ENCODE data around the gene AKR1C2. TPM values are rescaled to one million over a fixed set of nuclear protein-coding genes. Genes with fewer than 3 reads are reported as not detected.

Gene AKR1C2
- total and polyA plus RNA-seq, 2 experiments from 2014 or later = 51.0 to 51.7 TPM

DNA sequence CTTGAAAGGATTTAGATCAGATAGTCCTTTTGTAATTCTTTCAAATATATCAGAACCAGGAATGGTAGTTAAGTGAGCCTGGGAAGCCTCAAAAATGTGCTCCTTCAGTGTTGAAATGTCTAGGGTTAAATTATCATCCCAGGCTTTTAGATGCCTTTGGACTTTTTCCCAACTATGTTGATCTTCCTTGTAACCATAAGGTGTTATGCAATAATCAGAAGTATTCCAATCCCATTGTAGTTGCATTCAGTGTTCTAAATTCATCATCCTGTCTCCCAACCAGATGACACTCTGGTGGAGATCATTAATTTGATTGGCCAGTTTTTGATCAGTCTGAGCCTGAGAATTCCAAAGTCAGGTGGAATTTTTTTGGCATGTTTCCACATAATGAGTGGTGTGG, 35.1 kb upstream of the AKR1C2 start:
- DNase-seq (ENCODE audit: low spot score) = no peak

GRCh38 chr10:5038101-5038500, 34.4 kb upstream of the AKR1C2 start:
- no peaks in the 10 kb centered on the region for H3K27me3 ChIP-seq
- H3K36me3 ChIP-seq (replicated peaks; ENCODE audit: insufficient read depth, low read depth) = no peaks in the 10 kb centered on the region
- no peak for DNase-seq (ENCODE audit: low spot score)
- H3K9me3 ChIP-seq (ENCODE audit: low read depth) = peaks cover 3% of the 10 kb centered on the region
- H2AFZ ChIP-seq = no peak overlapping the region
- no peaks in the 10 kb centered on the region for H3K79me2 ChIP-seq
- WGBS (ENCODE audit: low lambda C conversion rate, missing lambda C conversion rate) = 82% methylated on average over 2 of the region's 2 CpGs
- no peak overlapping the region for H3K27ac ChIP-seq
- no peak overlapping the region for H3K4me2 ChIP-seq
- TF ChIP-seq EZH2phosphoT487 (IDR thresholded peaks at IDR 0.05; ENCODE audit: low read depth, severe bottlenecking, unreplicated experiment) = no peak
- no peak for TF ChIP-seq CTCF (IDR thresholded peaks at IDR 0.05; ENCODE audit: poor library complexity)
- TF ChIP-seq EZH2 (IDR thresholded peaks at IDR 0.05; ENCODE audit: borderline replicate concordance) = no peak
- H4K20me1 ChIP-seq (ENCODE audit: insufficient read depth, poor library complexity, severe bottlenecking) = no peaks in the 10 kb centered on the region
- no peaks in the 10 kb centered on the region for H3K9me2 ChIP-seq (replicated peaks; ENCODE audit: insufficient read depth)
- no peak overlapping the region for H3K4me3 ChIP-seq
- H3K4me1 ChIP-seq (ENCODE audit: insufficient read depth) = peaks cover 5% of the 10 kb centered on the region

More for the DNA sequence above, 35.1 kb upstream of the AKR1C2 start:
- Histone ChIP-seq H3K4me2 (no peak overlapping the region), H3K79me2 (no peaks in the 10 kb centered on the region), H4K20me1 (ENCODE audit: insufficient read depth, poor library complexity, severe bottlenecking) (no peaks in the 10 kb centered on the region), H2AFZ (no peak overlapping the region), H3K27ac (no peak overlapping the region), H3K4me1 (ENCODE audit: insufficient read depth) (peaks cover 5% of the 10 kb centered on the region), H3K9me3 (ENCODE audit: low read depth) (peaks cover 3% of the 10 kb centered on the region), H3K9me2 (replicated peaks; ENCODE audit: insufficient read depth) (no peaks in the 10 kb centered on the region), H3K4me3 (no peak overlapping the region), H3K27me3 (no peaks in the 10 kb centered on the region), H3K36me3 (replicated peaks; ENCODE audit: insufficient read depth, low read depth) (no peaks in the 10 kb centered on the region)
- TF ChIP-seq EZH2 (IDR thresholded peaks at IDR 0.05; ENCODE audit: borderline replicate concordance) (no peak), EZH2phosphoT487 (IDR thresholded peaks at IDR 0.05; ENCODE audit: low read depth, severe bottlenecking, unreplicated experiment) (no peak), CTCF (IDR thresholded peaks at IDR 0.05; ENCODE audit: poor library complexity) (no peak)

DNA sequence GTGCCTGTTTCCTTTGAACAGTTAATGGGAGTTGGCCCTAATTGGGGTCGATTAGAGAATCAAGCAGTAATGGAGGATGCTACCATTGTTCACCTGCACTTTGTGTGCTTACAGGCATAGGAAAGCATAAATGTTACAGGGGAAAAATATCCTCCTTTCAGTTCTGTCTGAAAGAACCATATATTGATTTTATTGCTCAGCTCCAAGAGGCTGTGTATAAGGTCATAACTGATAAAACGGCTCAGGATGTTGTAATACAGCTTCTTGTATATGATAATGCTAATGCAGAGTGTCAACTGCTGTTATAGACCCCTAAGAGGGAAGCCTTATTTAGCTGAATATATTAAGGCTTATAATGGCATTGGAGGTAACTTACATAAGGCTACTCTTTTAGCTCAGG, 32.9 kb upstream of the AKR1C2 start:
- no peaks in the 10 kb centered on the region for H3K79me2 ChIP-seq
- no peak overlapping the region for H3K4me2 ChIP-seq
- DNase-seq (ENCODE audit: low spot score) = no peak
- H4K20me1 ChIP-seq (ENCODE audit: insufficient read depth, poor library complexity, severe bottlenecking) = no peaks in the 10 kb centered on the region
- whole genome bisulfite sequencing (ENCODE audit: low lambda C conversion rate, missing lambda C conversion rate) = 50% methylated on average over 2 of the region's 2 CpGs
- H3K27me3 ChIP-seq = no peaks in the 10 kb centered on the region
- no peaks in the 10 kb centered on the region for H3K36me3 ChIP-seq (replicated peaks; ENCODE audit: insufficient read depth, low read depth)
- peaks cover 3% of the 10 kb centered on the region for H3K9me3 ChIP-seq (ENCODE audit: low read depth)
- H3K27ac ChIP-seq = no peak overlapping the region
- no peak overlapping the region for H3K4me3 ChIP-seq
- peaks cover 5% of the 10 kb centered on the region for H3K4me1 ChIP-seq (ENCODE audit: insufficient read depth)
- TF ChIP-seq CTCF (IDR thresholded peaks at IDR 0.05; ENCODE audit: poor library complexity) (no peak), EZH2phosphoT487 (IDR thresholded peaks at IDR 0.05; ENCODE audit: low read depth, severe bottlenecking, unreplicated experiment) (no peak), EZH2 (IDR thresholded peaks at IDR 0.05; ENCODE audit: borderline replicate concordance) (no peak)
- no peak overlapping the region for H2AFZ ChIP-seq
- H3K9me2 ChIP-seq (replicated peaks; ENCODE audit: insufficient read depth) = no peaks in the 10 kb centered on the region

- Histone ChIP-seq H3K4me1 (ENCODE audit: insufficient read depth) (no peaks in the 10 kb centered on the region), H3K27me3 (no peaks in the 10 kb centered on the region), H3K27ac (no peak overlapping the region), H3K4me3 (no peak overlapping the region), H3K79me2 (no peaks in the 10 kb centered on the region), H4K20me1 (ENCODE audit: insufficient read depth, poor library complexity, severe bottlenecking) (no peaks in the 10 kb centered on the region), H3K36me3 (replicated peaks; ENCODE audit: insufficient read depth, low read depth) (no peaks in the 10 kb centered on the region), H2AFZ (no peak overlapping the region), H3K9me3 (ENCODE audit: low read depth) (peaks cover 3% of the 10 kb centered on the region), H3K4me2 (no peak overlapping the region), H3K9me2 (replicated peaks; ENCODE audit: insufficient read depth) (no peaks in the 10 kb centered on the region)
- no peak for TF ChIP-seq EZH2phosphoT487 (IDR thresholded peaks at IDR 0.05; ENCODE audit: low read depth, severe bottlenecking, unreplicated experiment)
- TF ChIP-seq CTCF (IDR thresholded peaks at IDR 0.05; ENCODE audit: poor library complexity) = no peak
- no peak for TF ChIP-seq EZH2 (IDR thresholded peaks at IDR 0.05; ENCODE audit: borderline replicate concordance)
- DNase-seq (ENCODE audit: low spot score) = no peak
- 91% methylated on average over 10 of the region's 10 CpGs for WGBS (ENCODE audit: low lambda C conversion rate, missing lambda C conversion rate)
Measured at GRCh38 chr10:5035356-5035755, 31.7 kb upstream of the AKR1C2 start.
